Measurements from ENCODE around the gene PASK.

GRCh38 chr2:241132538-241133435 lies 16.5 kb downstream of the PASK start:
- TF ChIP-seq CTCF (IDR thresholded peaks at IDR 0.05; ENCODE audit: poor library complexity), result no peak
- no peak for TF ChIP-seq EZH2 (IDR thresholded peaks at IDR 0.05; ENCODE audit: borderline replicate concordance)
- TF ChIP-seq EZH2phosphoT487 (IDR thresholded peaks at IDR 0.05; ENCODE audit: low read depth, severe bottlenecking, unreplicated experiment), result no peak

Measured in hepatocyte (in vitro differentiated cells).